Uterus (tissue), 4 donors: ENCODE results near the gene CSF2. TPM values are rescaled to one million over a fixed set of nuclear protein-coding genes. Genes with fewer than 3 reads are reported as not detected.

ENCODE experiments used
- DNase-seq, 2 donors: peaks; one replicate each; pipeline ENCODE4 v3.0.0-alpha.2; 2019 to 2020
- H3K27ac ChIP-seq, 2 donors: fragments of 200-600 bp; sonication (generic); 1 replicate in 1 of 2; 2 replicates in 1 of 2; pipeline ENCODE4 v1.5.1; 2016 to 2018
- H3K27me3 ChIP-seq, 2 donors: fragments of 200-600 bp; sonication (generic); one replicate each; pipeline ENCODE4 v1.5.1; 2018 to 2019; ENCODE audit warnings: control low read depth in 1 of 2
- H3K36me3 ChIP-seq, 2 donors: fragments of 200-600 bp; sonication (generic); one replicate each; pipeline ENCODE4 v1.5.1; 2019; ENCODE audit warnings: control low read depth in 1 of 2
- H3K4me1 ChIP-seq, 2 donors: fragments of 200-600 bp; sonication (generic); one replicate each; pipeline ENCODE4 v1.5.1; 2018 to 2019; ENCODE audit warnings: control low read depth in 1 of 2
- H3K4me3 ChIP-seq, 2 donors: fragments of 200-600 bp; sonication (generic); 1 replicate in 1 of 2; 2 replicates in 1 of 2; pipeline ENCODE4 v1.5.1; 2018 to 2019; ENCODE audit warnings: mild to moderate bottlenecking in 1 of 2
- H3K9me3 ChIP-seq, 2 donors: fragments of 200-600 bp; sonication (generic); one replicate each; pipeline ENCODE4 v1.5.1; 2019; ENCODE audit warnings: control low read depth in 1 of 2
- CTCF ChIP-seq, 4 experiments: fragments of 200-600 bp in 2 of 4; fragments of 450-650 bp in 2 of 4; sonication (generic) in 2 of 4; IDR thresholded peaks; one replicate each; pipeline ENCODE4 v1.5.1; 2016 to 2019; ENCODE audit warnings: antibody characterized with exemption in 4 of 4, mild to moderate bottlenecking in 2 of 4, moderate library complexity in 1 of 4
- POLR2A ChIP-seq, 2 donors: fragments of 450-650 bp; IDR thresholded peaks; one replicate each; pipeline ENCODE4 v1.6.1; 2016; ENCODE audit warnings: antibody characterized with exemption in 2 of 2, mild to moderate bottlenecking in 1 of 2, moderate library complexity in 1 of 2
- intact Hi-C: fragments of 100-400 bp; cut with DNase I; formaldehyde crosslinking; loops from one replicate; pipeline ENCODE4 v1.15.1; 2023; ENCODE audit warnings: low total_unique reads
- total RNA-seq, 4 donors: library from RNA; depleted of rRNA in 3 of 4; stranded (reverse); fragments of >200 nt in 3 of 4; gene quantifications; one replicate each; pipeline versions ENCODE4 v1.1.0 to v1.2.4, GENCODE V29; 2014 to 2023
- donor health status: DM: yes; HTN: yes; CAD: no.

Gene CSF2
- total RNA-seq, 4 donors from 2014 or later: not detected

- DNase-seq: no peak
- no peaks in the 10 kb centered on the region for H3K4me1 ChIP-seq
- no peaks in the 10 kb centered on the region for H3K9me3 ChIP-seq
- TF ChIP-seq POLR2A (IDR thresholded peaks at IDR 0.05) (no peak), CTCF (IDR thresholded peaks at IDR 0.05) (no peak)
- H3K27me3 ChIP-seq: no peaks in the 10 kb centered on the region
- intact Hi-C loops: no loop called here
- no peak overlapping the region for H3K4me3 ChIP-seq
- no peaks in the 10 kb centered on the region for H3K36me3 ChIP-seq
- no peak overlapping the region for H3K27ac ChIP-seq
These were observed 3.4 kb downstream of the CSF2 start for GRCh38 chr5:132076983-132077382.

DNA sequence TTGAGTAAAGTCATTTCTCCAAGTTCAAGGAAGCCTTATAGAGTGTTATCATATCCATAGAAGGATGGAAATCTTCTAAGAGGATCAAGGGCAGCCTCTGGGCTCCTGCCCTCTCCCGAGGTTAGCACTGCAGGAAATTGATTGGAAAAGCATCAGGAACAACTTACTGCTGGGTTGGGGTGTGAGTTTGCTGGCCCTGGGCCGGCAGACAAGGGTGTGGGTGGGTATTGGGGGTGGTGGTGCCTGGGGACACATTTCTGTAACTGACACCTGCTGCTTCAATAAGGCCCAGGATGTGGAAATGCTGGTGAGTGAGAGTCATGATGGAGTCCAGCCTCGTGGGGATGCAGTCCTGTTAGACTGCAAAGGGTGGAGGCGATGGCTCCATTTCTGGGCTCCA lies 5.5 kb downstream of the CSF2 start:
- Histone ChIP-seq H3K4me1 (no peaks in the 10 kb centered on the region), H3K4me3 (no peak overlapping the region), H3K27me3 (no peaks in the 10 kb centered on the region), H3K9me3 (no peaks in the 10 kb centered on the region), H3K36me3 (no peaks in the 10 kb centered on the region), H3K27ac (no peak overlapping the region)
- no peak for DNase-seq
- TF ChIP-seq CTCF (IDR thresholded peaks at IDR 0.05): no peak
- TF ChIP-seq POLR2A (IDR thresholded peaks at IDR 0.05): no peak
- intact Hi-C loops: no loop called here

- DNase-seq: no peak
- TF ChIP-seq CTCF (IDR thresholded peaks at IDR 0.05): no peak
- no peak for TF ChIP-seq POLR2A (IDR thresholded peaks at IDR 0.05)
- intact Hi-C loops: no loop called here
- H3K4me3 ChIP-seq: no peak overlapping the region
- no peaks in the 10 kb centered on the region for H3K4me1 ChIP-seq
- H3K9me3 ChIP-seq: no peaks in the 10 kb centered on the region
- no peaks in the 10 kb centered on the region for H3K36me3 ChIP-seq
- no peaks in the 10 kb centered on the region for H3K27me3 ChIP-seq
- no peak overlapping the region for H3K27ac ChIP-seq
These were observed 6.0 kb downstream of the CSF2 start for GRCh38 chr5:132079619-132080018.

GRCh38 chr5:132080595-132080994 lies 7.0 kb downstream of the CSF2 start:
- Histone ChIP-seq H3K27ac (no peak overlapping the region), H3K4me1 (no peaks in the 10 kb centered on the region), H3K9me3 (no peaks in the 10 kb centered on the region), H3K27me3 (no peaks in the 10 kb centered on the region), H3K4me3 (no peak overlapping the region), H3K36me3 (no peaks in the 10 kb centered on the region)
- DNase-seq: no peak
- intact Hi-C loops: no loop called here
- TF ChIP-seq CTCF (IDR thresholded peaks at IDR 0.05) (no peak), POLR2A (IDR thresholded peaks at IDR 0.05) (no peak)

DNA sequence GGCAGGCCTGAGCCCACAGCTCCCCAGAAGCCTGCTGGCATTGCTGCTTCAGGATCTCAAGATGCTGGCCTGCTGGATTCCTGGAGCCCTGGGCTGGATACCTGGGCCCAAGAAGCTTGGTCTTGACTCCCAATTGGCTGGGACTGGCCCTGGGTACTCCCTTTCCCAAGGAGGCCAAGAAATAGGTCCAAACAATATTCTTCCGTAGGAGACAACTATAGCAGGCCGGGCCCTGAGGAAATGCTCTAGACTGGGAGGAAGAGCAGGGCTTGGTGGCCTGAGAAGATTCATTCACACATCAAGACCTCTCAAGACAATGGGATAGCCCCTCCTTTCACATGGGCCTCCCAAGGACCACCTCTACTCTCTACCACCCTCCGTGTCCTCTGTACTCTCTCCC lies 7.9 kb downstream of the CSF2 start:
- no peak for TF ChIP-seq POLR2A (IDR thresholded peaks at IDR 0.05)
- TF ChIP-seq CTCF (IDR thresholded peaks at IDR 0.05): no peak
- Histone ChIP-seq H3K9me3 (no peaks in the 10 kb centered on the region), H3K27me3 (no peaks in the 10 kb centered on the region), H3K27ac (no peak overlapping the region), H3K4me1 (no peaks in the 10 kb centered on the region), H3K4me3 (no peak overlapping the region), H3K36me3 (no peaks in the 10 kb centered on the region)
- no peak for DNase-seq
- intact Hi-C loops: no loop called here
